ENCODE results near the gene SORBS2.

- TF ChIP-seq CTCF (conservative IDR thresholded peaks at IDR 0.05; ENCODE audit: low read length), result no peak
- TF ChIP-seq EZH2phosphoT487 (IDR thresholded peaks at IDR 0.05; ENCODE audit: borderline replicate concordance), result no peak
Observed at GRCh38 chr4:185570727-185571126, 241.3 kb downstream of the SORBS2 start.

Data from Loucy (cell line).